Neural progenitor cell (in vitro differentiated cells): Measurements from ENCODE around the gene UBR2. TPM values are rescaled to one million over a fixed set of nuclear protein-coding genes. Genes with fewer than 3 reads are reported as not detected.

Experiments
- DNase-seq: peaks from one replicate; pipeline ENCODE4 v3.0.0-alpha.2; 2016; ENCODE audit warnings: low spot score
- H2AFZ ChIP-seq: fragments of 200-600 bp; sonication (generic); replicated peaks from 2 replicates; pipeline ENCODE4 v1.6.1; 2016; ENCODE audit warnings: antibody characterized with exemption
- H3F3A ChIP-seq: fragments of 200-600 bp; sonication (generic); 2 replicates; pipeline ENCODE4 v1.6.1; 2016; ENCODE audit warnings: antibody characterized with exemption, low read depth
- H3K27ac ChIP-seq: fragments of 200-600 bp; sonication (generic); 2 replicates; pipeline ENCODE4 v1.5.1; 2016; ENCODE audit warnings: mild to moderate bottlenecking
- H3K27me3 ChIP-seq: fragments of 200-600 bp; sonication (generic); 2 replicates; pipeline ENCODE4 v1.6.1; 2016; ENCODE audit warnings: mild to moderate bottlenecking, moderate library complexity
- H3K36me3 ChIP-seq: fragments of 200-600 bp; sonication (generic); 2 replicates; pipeline ENCODE4 v1.5.1; 2016
- H3K4me1 ChIP-seq: fragments of 200-600 bp; sonication (generic); 2 replicates; pipeline ENCODE4 v1.6.1; 2016; ENCODE audit warnings: mixed run types
- H3K4me2 ChIP-seq: fragments of 200-600 bp; sonication (generic); 2 replicates; pipeline ENCODE4 v1.6.1; 2016
- H3K4me3 ChIP-seq: fragments of 200-600 bp; sonication (generic); 2 replicates; pipeline ENCODE4 v1.5.1; 2016
- H3K79me2 ChIP-seq: fragments of 200-600 bp; sonication (generic); 2 replicates; pipeline ENCODE4 v1.6.1; 2016; ENCODE audit warnings: low read depth
- H3K9ac ChIP-seq: fragments of 200-600 bp; sonication (generic); 2 replicates; pipeline ENCODE4 v1.6.1; 2016
- H3K9me3 ChIP-seq: fragments of 200-600 bp; sonication (generic); 2 replicates; pipeline ENCODE4 v1.5.1; 2016; ENCODE audit warnings: low read depth
- H4K20me1 ChIP-seq: fragments of 200-600 bp; sonication (generic); 2 replicates; pipeline ENCODE4 v1.6.1; 2016; ENCODE audit warnings: low read depth
- H3K27ac Mint-ChIP-seq: 3 replicates; pipeline ENCODE4 v1.8.0; 2021; ENCODE audit warnings: mixed read lengths
- H3K27me3 Mint-ChIP-seq: 2 replicates; pipeline ENCODE4 v1.8.0; 2022; ENCODE audit warnings: low read depth, mild to moderate bottlenecking, inconsistent platforms, moderate library complexity, mixed read lengths; ENCODE audit not compliant: insufficient read depth
- H3K36me3 Mint-ChIP-seq: 3 replicates; pipeline ENCODE4 v1.8.0; 2021; ENCODE audit warnings: mixed read lengths
- H3K4me1 Mint-ChIP-seq: 3 replicates; pipeline ENCODE4 v1.8.0; 2021; ENCODE audit warnings: mixed read lengths
- H3K4me3 Mint-ChIP-seq: 3 replicates; pipeline ENCODE4 v1.8.0; 2021; ENCODE audit warnings: mild to moderate bottlenecking, moderate library complexity, mixed read lengths
- H3K9me3 Mint-ChIP-seq: 3 replicates; pipeline ENCODE4 v1.8.0; 2020; ENCODE audit warnings: mixed read lengths
- EZH2 ChIP-seq: fragments of 200-600 bp; sonication (generic); IDR thresholded peaks from 2 replicates; pipeline ENCODE4 v1.6.1; 2017; ENCODE audit warnings: antibody characterized with exemption, mild to moderate bottlenecking, moderate library complexity
- EZH2phosphoT487 ChIP-seq: fragments of 200-600 bp; sonication (generic); IDR thresholded peaks from 2 replicates; pipeline ENCODE4 v1.6.1; 2017; ENCODE audit warnings: antibody characterized with exemption
- total RNA-seq: library from RNA; depleted of rRNA; stranded (reverse); fragments of >200 nt; gene quantifications from 2 replicates; pipeline ENCODE4 v1.2.3, GENCODE V29; 2015; ENCODE audit warnings: low replicate concordance
- TF ChIP-seq, protein P1 (sequence below): fragments of 200-600 bp; sonication (generic); IDR thresholded peaks from 2 replicates; pipeline ENCODE4 v1.5.1; 2017; ENCODE audit warnings: antibody characterized with exemption, mild to moderate bottlenecking

Gene UBR2
- total RNA-seq, 1 donor from 2014 or later = 34.7 TPM

- no peaks in the 10 kb centered on the region for H3K9me3 ChIP-seq
- no peak overlapping the region for H3K27ac Mint-ChIP-seq
- no peak overlapping the region for H3K27ac ChIP-seq
- H3K36me3 ChIP-seq = no peaks in the 10 kb centered on the region
- TF ChIP-seq EZH2phosphoT487 (no peak), EZH2 (no peak)
- TF ChIP-seq, protein P1, sequence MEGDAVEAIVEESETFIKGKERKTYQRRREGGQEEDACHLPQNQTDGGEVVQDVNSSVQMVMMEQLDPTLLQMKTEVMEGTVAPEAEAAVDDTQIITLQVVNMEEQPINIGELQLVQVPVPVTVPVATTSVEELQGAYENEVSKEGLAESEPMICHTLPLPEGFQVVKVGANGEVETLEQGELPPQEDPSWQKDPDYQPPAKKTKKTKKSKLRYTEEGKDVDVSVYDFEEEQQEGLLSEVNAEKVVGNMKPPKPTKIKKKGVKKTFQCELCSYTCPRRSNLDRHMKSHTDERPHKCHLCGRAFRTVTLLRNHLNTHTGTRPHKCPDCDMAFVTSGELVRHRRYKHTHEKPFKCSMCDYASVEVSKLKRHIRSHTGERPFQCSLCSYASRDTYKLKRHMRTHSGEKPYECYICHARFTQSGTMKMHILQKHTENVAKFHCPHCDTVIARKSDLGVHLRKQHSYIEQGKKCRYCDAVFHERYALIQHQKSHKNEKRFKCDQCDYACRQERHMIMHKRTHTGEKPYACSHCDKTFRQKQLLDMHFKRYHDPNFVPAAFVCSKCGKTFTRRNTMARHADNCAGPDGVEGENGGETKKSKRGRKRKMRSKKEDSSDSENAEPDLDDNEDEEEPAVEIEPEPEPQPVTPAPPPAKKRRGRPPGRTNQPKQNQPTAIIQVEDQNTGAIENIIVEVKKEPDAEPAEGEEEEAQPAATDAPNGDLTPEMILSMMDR = no peak
- H3K4me1 Mint-ChIP-seq = peaks cover 11% of the 10 kb centered on the region
- DNase-seq = no peak
- H2AFZ ChIP-seq = peak overlapping the region; percentile 75
- no peaks in the 10 kb centered on the region for H3K27me3 Mint-ChIP-seq
- H3K4me1 ChIP-seq = no peaks in the 10 kb centered on the region
- no peak overlapping the region for H3K9ac ChIP-seq
- peaks cover 12% of the 10 kb centered on the region for H3K36me3 Mint-ChIP-seq
- H3K4me3 ChIP-seq = no peak overlapping the region
- peaks cover 4% of the 10 kb centered on the region for H4K20me1 ChIP-seq
- peaks cover 37% of the 10 kb centered on the region for H3K79me2 ChIP-seq
- no peaks in the 10 kb centered on the region for H3K27me3 ChIP-seq
- H3K4me3 Mint-ChIP-seq = peak overlapping the region; percentile 97
- peak overlapping the region; percentile 54 for H3K4me2 ChIP-seq
- no peaks in the 10 kb centered on the region for H3K9me3 Mint-ChIP-seq
- peaks cover 9% of the 10 kb centered on the region for H3F3A ChIP-seq
Observed at GRCh38 chr6:42562788-42563405, 932 bp upstream of the UBR2 start.

DNA sequence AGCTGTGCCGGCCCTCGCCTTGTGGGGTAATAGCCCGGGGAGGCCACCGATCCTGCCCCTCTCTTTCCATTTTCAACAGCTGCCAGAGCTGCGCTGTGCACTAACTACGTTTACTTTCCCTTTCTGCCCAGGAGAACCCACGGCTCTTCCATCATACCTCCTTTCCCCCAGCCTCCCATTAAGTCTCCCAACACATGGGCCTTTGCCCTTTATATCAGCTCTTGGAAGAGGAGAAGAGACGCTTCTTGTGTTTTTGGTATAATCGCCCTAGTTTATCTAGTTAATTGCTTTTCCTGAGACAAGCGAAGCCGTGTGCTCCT, 637 bp downstream of the UBR2 start:
- Mint-ChIP-seq H3K27me3 (no peaks in the 10 kb centered on the region), H3K4me1 (peaks cover 11% of the 10 kb centered on the region), H3K27ac (peak overlapping the region; percentile 89), H3K36me3 (peaks cover 16% of the 10 kb centered on the region), H3K9me3 (no peaks in the 10 kb centered on the region), H3K4me3 (peak overlapping the region; percentile 97)
- Histone ChIP-seq H3K4me3 (peak overlapping the region; percentile 87), H3K79me2 (peaks cover 53% of the 10 kb centered on the region), H2AFZ (peak overlapping the region; percentile 84), H3K27ac (peak overlapping the region; percentile 58), H3K4me1 (no peaks in the 10 kb centered on the region), H3K27me3 (no peaks in the 10 kb centered on the region), H4K20me1 (peaks cover 4% of the 10 kb centered on the region), H3K9me3 (no peaks in the 10 kb centered on the region), H3K4me2 (peak overlapping the region; percentile 92), H3K36me3 (no peaks in the 10 kb centered on the region), H3K9ac (peak overlapping the region; percentile 69), H3F3A (peaks cover 9% of the 10 kb centered on the region)
- TF ChIP-seq EZH2 = no peak
- no peak for TF ChIP-seq EZH2phosphoT487
- TF ChIP-seq, protein P1 = no peak
- no peak for DNase-seq

DNA sequence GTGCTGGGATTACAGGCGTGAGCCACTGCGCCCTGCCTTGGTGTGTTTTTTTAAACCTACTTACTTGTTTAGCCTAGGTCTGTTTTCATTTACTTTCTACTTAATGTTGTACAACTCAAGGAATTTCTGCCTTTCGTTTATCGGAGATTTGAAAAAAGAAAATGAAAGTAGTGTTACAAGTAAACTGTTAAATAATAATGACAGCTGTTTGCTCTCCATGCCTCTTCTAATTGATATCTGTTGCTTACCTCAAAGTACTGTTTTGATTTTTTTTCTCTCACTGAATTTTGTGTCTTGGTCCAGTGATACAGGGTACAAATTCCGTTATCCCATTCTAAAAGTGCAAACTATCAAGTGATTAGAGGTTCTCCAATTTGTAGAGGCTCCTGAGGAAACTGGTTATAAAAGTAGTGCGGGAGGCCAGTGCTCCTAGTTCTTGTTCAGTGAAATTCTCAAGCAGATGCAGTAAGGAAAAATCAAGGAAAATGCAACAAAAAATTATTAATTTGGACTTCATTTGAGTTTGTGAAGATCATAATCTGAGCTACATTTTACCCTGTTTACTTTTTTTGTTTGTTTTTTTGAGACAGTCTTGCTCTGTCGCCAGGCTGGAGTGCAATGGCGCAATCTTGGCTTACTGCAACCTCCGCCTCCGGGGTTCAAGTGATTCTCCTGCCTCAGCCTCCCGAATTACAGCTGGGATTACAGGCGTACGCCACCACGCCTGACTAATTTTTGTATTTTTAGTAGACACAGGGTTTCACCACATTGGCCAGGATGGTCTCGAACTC, 2.2 kb downstream of the UBR2 start:
- Mint-ChIP-seq H3K27ac (no peak overlapping the region), H3K4me1 (peaks cover 11% of the 10 kb centered on the region)
- peak overlapping the region; percentile 87 for H3K4me3 ChIP-seq

More for the DNA sequence above, 2.2 kb downstream of the UBR2 start:
- no peak overlapping the region for H3K27ac ChIP-seq
- no peak overlapping the region for H2AFZ ChIP-seq
- H3K4me1 ChIP-seq = no peaks in the 10 kb centered on the region
- H3K4me2 ChIP-seq = peak overlapping the region; percentile 92
- H3F3A ChIP-seq = peaks cover 9% of the 10 kb centered on the region
- DNase-seq = no peak
- H3K36me3 ChIP-seq = no peaks in the 10 kb centered on the region
- no peak overlapping the region for H3K9ac ChIP-seq
- peak overlapping the region; percentile 97 for H3K4me3 Mint-ChIP-seq
- peaks cover 68% of the 10 kb centered on the region for H3K79me2 ChIP-seq
- H3K9me3 ChIP-seq = no peaks in the 10 kb centered on the region
- no peak for TF ChIP-seq EZH2phosphoT487
- no peak for TF ChIP-seq EZH2
- TF ChIP-seq, protein P1 = no peak
- no peaks in the 10 kb centered on the region for H3K27me3 ChIP-seq
- H3K36me3 Mint-ChIP-seq = peaks cover 16% of the 10 kb centered on the region
- no peaks in the 10 kb centered on the region for H3K27me3 Mint-ChIP-seq
- no peaks in the 10 kb centered on the region for H3K9me3 Mint-ChIP-seq
- H4K20me1 ChIP-seq = peaks cover 4% of the 10 kb centered on the region
